Stimulated activated naive CD4-positive, alpha-beta T cell treated with Interleukin-2 at 50 U/mL for 16 hours (primary cell): ENCODE data around the gene HTR3B.

Source experiments
- DNase-seq: peaks from one replicate; lab custom pipeline; 2025; lab: John Stamatoyannopoulos, UW

The HTR3B gene

DNA sequence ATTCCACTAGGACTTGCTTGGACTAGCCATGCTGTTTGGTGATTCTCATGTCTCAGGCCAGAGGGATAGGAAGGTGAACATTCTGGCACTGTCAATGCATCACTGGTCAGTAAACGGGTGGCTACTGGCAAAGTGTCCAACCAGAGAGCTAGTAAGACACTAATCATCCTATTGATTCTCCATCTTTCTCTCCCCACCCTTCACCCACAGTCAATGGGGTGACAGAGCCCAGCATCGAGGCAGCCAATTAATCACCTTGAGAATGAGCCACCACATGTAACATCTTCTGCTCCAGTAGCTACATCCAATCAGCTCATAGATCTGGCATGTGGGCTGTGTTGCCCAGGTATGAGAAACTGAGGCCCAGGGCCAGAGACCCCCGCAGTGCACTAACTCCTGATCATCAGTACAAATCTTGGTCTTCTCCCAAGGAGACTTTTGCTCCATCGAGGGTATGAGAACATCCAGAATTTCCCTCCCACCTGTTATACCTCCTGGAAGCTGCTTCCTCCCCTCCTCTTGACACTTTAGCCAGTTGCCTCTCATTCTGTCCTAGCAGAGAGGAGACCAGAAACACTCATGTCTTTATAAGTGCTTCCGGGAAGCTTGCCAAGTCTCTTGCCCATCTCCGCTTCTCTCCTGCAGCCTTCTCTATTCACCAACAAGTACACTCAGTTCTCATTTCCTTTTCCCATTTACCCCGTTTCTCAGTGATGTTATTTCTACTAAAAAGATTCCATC is 87.3 kb downstream of the HTR3B start:
- DNase-seq = no peak

DNA sequence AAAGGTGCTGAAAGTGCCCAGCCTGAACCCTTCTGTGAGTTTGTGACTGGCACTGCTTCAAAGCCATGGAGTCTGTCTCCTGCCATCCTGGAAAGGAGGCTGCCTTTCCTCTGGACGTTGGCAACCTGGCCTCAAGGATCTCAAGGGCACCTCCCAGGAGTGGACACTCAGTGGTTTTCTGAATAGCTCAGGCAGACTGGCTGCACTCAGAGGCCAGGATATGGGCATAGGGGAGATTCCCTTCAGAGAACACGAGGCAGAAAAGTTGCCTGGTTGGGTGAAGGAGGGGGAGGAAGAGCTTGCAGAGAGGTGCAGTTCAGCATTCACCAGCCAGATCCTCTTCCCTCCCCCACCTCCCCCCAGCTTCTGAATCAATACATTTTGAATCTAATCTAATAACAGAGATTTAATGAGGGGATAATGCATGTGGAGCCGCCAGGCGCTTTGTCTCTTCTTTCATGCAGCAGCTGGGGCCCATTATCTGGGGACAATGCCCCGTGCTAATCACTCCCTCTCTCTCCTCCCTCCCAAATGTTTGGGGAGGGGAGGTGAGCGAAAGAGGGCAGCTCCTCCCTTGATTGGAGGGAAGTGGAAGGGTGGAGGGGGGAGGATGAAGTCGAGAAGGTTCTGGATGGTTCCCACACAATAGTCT is 88.0 kb downstream of the HTR3B start:
- DNase-seq = no peak

DNA sequence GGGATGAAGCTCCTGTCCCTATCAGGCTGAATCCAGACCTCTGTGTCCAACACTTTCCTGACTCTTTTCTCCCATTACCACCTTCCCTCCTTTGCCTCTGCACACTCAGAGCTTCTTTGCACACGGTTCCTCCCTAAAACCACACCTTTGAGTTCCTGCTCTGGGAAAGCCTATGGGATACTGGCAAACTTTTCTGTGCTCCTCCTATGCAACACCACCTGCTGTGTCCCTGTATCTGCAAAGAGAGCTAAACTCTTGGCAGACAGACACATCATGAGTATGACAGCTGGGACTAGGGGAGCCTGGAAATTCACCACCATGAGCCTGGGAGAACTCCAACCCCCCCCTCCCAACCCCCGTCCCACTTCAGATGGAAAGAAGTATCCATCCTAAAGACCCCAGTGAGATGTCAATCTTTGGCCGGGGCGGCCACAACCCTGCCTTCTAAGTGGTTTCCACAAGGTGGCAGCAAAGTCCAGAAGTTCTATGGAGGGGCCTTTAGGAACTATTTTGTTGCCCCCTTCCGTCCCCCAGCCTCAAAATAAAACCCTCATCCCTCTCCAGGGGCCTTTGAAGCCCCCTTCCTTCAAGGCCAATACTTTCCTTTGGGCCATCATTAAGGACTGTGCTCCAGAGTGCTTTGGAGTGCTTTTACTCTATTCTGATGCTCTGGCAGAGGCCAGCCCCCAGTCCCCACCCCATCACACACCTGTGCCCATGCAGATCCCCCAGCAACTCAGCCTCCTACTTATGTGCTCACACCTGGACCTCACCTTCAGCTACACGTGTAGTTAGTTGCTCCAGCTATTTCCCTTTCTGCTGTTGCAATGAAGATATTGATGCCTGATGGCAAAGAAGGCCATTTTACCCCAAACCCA is 89.7 kb downstream of the HTR3B start:
- DNase-seq = no peak
